Ishikawa (cell line): ENCODE results near the gene PLPPR2.

ENCODE experiments used
- CEBPB ChIP-seq: IDR thresholded peaks from 2 replicates; pipeline ENCODE4 v1.6.1; 2012
- CREB1 ChIP-seq: IDR thresholded peaks from 2 replicates; pipeline ENCODE4 v1.6.1; 2012; ENCODE audit warnings: low read depth
- FOXM1 ChIP-seq: IDR thresholded peaks from 2 replicates; pipeline ENCODE4 v1.6.1; 2012; ENCODE audit warnings: low read depth, borderline replicate concordance
- NFIC ChIP-seq: IDR thresholded peaks from 2 replicates; pipeline ENCODE4 v1.6.1; 2012
- TAF1 ChIP-seq: IDR thresholded peaks from 2 replicates; pipeline ENCODE4 v1.6.1; 2012; ENCODE audit warnings: low read depth, mild to moderate bottlenecking
- TEAD4 ChIP-seq: IDR thresholded peaks from 2 replicates; pipeline ENCODE4 v1.6.1; 2012
- TF ChIP-seq, protein P1 (sequence below): IDR thresholded peaks from 2 replicates; pipeline ENCODE4 v1.6.1; 2012; ENCODE audit warnings: low read depth, mild to moderate bottlenecking

DNA sequence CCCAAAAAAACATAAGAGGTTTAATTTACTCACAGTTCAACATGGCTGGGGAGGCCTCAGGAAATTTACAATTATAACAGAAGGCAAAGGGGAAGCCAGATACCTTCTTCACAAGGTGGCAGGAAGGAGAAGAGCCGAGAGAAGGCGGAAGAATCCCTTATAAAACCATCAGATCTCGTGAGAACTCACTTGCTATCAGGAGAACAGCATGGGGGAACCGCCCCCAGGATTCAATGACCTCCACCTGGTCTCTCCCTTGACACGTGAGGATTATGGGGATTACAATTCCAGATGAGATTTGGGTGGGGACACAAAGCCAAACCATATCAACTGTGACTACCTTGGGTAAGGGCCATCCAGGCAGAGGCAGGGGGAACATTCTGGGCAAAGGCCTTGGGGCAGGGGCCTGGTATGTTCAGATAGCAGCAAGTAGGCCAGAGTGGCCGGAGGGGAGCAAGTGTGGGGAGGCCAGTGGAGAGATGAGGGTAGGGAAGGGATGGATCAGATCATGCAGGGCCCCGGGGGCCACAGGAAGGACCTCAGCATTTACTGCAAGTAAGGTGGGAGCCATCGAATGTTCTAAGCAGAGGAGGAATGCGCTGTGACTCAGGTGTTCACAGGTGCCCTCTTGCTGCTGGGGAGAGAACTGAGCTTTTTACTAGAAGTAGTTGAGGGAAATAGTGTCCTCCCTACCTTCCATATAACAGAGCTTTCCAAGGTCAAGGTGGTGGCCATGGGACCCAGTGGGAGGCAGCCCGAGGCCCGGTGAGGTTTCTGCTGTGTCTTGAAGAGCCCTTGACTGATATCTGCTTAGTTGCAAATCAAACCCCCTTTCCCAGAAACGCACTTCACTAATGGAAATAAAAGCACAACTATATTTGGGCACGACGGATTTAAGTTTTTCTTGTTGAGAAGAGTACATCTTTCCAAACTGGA is 33.8 kb upstream of the PLPPR2 start:
- no peak for TF ChIP-seq FOXM1
- no peak for TF ChIP-seq CEBPB
- no peak for TF ChIP-seq NFIC
- TF ChIP-seq TEAD4 = no peak
- TF ChIP-seq, protein P1, sequence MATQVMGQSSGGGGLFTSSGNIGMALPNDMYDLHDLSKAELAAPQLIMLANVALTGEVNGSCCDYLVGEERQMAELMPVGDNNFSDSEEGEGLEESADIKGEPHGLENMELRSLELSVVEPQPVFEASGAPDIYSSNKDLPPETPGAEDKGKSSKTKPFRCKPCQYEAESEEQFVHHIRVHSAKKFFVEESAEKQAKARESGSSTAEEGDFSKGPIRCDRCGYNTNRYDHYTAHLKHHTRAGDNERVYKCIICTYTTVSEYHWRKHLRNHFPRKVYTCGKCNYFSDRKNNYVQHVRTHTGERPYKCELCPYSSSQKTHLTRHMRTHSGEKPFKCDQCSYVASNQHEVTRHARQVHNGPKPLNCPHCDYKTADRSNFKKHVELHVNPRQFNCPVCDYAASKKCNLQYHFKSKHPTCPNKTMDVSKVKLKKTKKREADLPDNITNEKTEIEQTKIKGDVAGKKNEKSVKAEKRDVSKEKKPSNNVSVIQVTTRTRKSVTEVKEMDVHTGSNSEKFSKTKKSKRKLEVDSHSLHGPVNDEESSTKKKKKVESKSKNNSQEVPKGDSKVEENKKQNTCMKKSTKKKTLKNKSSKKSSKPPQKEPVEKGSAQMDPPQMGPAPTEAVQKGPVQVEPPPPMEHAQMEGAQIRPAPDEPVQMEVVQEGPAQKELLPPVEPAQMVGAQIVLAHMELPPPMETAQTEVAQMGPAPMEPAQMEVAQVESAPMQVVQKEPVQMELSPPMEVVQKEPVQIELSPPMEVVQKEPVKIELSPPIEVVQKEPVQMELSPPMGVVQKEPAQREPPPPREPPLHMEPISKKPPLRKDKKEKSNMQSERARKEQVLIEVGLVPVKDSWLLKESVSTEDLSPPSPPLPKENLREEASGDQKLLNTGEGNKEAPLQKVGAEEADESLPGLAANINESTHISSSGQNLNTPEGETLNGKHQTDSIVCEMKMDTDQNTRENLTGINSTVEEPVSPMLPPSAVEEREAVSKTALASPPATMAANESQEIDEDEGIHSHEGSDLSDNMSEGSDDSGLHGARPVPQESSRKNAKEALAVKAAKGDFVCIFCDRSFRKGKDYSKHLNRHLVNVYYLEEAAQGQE = no peak
- no peak for TF ChIP-seq TAF1
- no peak for TF ChIP-seq CREB1
